Stimulated activated naive B cell treated with anti-CD40 and anti-IgM and Interleukin-4, amounts not matched to agents 10 μg/mL and 1 μg/mL and 100 μg/mL, for 72 hours (primary cell): ENCODE data around the gene TOX2.

Experiments used
- ATAC-seq, 2 donors: fragments of 150-1000 bp; cut with Tn5 transposase; replicated peaks; 2 replicates each; pipeline ENCODE4 v1.10.0; 2021; ENCODE audit warnings: moderate library complexity in 1 of 2
- DNase-seq: peaks from one replicate; pipeline ENCODE4 v3.0.0; 2021
- H3K27ac Mint-ChIP-seq: one replicate; pipeline ENCODE4 v1.8.0; 2022; ENCODE audit warnings: mild to moderate bottlenecking, mixed read lengths
- H3K27me3 Mint-ChIP-seq, 2 donors: one replicate each; pipeline ENCODE4 v1.8.0; 2022; ENCODE audit warnings: mixed read lengths in 2 of 2
- H3K36me3 Mint-ChIP-seq, 2 donors: one replicate each; pipeline ENCODE4 v1.8.0; 2022; ENCODE audit warnings: mixed read lengths in 2 of 2, mild to moderate bottlenecking in 1 of 2
- H3K4me1 Mint-ChIP-seq, 2 donors: one replicate each; pipeline ENCODE4 v1.8.0; 2022; ENCODE audit warnings: mixed read lengths in 2 of 2, mild to moderate bottlenecking in 1 of 2
- H3K4me3 Mint-ChIP-seq, 2 donors: one replicate each; pipeline ENCODE4 v1.8.0; 2022; ENCODE audit warnings: mild to moderate bottlenecking in 2 of 2, mixed read lengths in 2 of 2, moderate library complexity in 1 of 2
- H3K9me3 Mint-ChIP-seq, 2 donors: one replicate each; pipeline ENCODE4 v1.8.0; 2022; ENCODE audit warnings: mixed read lengths in 2 of 2, mild to moderate bottlenecking in 1 of 2

TOX2 gene

DNA sequence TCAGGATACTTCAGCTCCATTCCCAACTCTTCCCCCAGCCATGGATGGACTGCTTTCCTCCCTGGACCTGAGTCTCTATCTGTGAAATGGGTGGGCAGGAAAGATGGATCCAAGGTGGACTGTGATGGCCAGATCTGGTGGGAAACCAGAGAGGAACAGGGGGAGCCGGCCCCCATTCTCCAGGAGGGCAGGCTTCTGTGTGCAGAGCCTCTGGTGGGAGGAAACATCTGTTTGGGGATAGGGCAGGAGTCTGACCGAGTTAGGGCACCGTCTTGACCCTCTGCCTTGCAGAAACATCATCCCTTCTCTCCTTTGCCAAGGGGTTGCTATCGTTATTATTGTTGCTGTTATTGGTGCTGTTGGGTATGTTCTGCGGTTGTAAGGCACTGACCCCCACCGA, 91.5 kb downstream of the TOX2 start:
- Mint-ChIP-seq H3K27me3 (peaks cover 25 to 31% of the 10 kb centered on the region in 2 donors), H3K9me3 (no peaks in the 10 kb centered on the region), H3K27ac (no peak overlapping the region), H3K36me3 (no peaks in the 10 kb centered on the region), H3K4me3 (no peak overlapping the region), H3K4me1 (peaks cover 4 to 6% of the 10 kb centered on the region in 2 donors)
- DNase-seq (no peak), ATAC-seq (no peak)

- peaks cover 4 to 6% of the 10 kb centered on the region in 2 donors for H3K4me1 Mint-ChIP-seq
Observed at GRCh38 chr20:44006578-44006977, 91.9 kb downstream of the TOX2 start.

DNA sequence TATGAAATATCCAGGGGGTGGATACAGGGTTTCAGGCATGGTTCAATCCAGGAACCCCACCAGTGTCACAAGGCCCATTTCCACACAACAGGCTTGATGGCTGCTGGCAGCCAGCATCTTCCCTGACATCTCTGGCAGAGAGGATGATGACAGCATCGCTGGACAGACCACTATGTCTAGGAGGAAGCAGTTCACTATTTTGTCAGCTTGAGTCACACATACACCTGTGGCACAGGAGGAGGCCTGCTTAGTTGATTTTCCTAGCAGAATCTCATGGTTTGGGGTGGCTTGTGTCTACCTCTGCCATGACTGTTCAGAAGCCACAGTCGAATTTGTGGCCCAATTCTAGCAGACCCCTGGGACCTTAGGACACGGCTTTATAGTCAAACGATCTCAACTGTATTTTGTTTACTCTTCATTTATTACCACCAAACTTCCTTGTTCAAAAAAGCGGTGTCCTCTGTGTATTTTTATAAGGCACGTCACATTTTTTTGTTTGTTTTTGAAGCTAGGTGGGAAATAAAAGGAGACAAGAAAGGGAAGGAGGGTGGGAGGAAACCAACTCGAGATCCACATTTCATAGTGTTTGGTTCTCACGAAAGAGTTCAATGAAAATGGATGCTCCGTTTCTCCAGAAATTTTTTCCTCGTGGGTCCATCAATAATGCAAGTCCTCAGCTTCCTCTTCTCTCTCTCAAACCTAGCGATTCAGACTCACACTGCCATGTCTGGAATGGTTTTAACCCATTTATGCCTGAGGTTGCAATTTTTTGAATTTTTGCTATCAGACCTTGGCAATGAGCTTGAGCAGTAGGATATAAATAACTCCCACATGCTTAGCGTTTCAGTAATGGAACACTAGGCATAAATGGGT, 94.4 kb downstream of the TOX2 start:
- Mint-ChIP-seq H3K27me3 (peaks cover 16 to 17% of the 10 kb centered on the region in 2 donors), H3K27ac (no peak overlapping the region), H3K4me3 (no peak overlapping the region), H3K9me3 (no peaks in the 10 kb centered on the region), H3K4me1 (no peaks in the 10 kb centered on the region), H3K36me3 (no peaks in the 10 kb centered on the region)
- no peak for ATAC-seq
- DNase-seq = no peak

More at GRCh38 chr20:44006578-44006977, 91.9 kb downstream of the TOX2 start:
- Mint-ChIP-seq H3K9me3 (no peaks in the 10 kb centered on the region), H3K27me3 (peaks cover 25 to 31% of the 10 kb centered on the region in 2 donors), H3K36me3 (no peaks in the 10 kb centered on the region), H3K4me3 (no peak overlapping the region), H3K27ac (no peak overlapping the region)
- DNase-seq (no peak), ATAC-seq (no peak)

GRCh38 chr20:44009679-44009992, 95.0 kb downstream of the TOX2 start:
- ATAC-seq (no peak), DNase-seq (no peak)
- Mint-ChIP-seq H3K4me3 (no peak overlapping the region), H3K36me3 (no peaks in the 10 kb centered on the region), H3K4me1 (no peaks in the 10 kb centered on the region), H3K27ac (no peak overlapping the region), H3K9me3 (no peaks in the 10 kb centered on the region), H3K27me3 (peaks cover 12 to 14% of the 10 kb centered on the region in 2 donors)

DNA sequence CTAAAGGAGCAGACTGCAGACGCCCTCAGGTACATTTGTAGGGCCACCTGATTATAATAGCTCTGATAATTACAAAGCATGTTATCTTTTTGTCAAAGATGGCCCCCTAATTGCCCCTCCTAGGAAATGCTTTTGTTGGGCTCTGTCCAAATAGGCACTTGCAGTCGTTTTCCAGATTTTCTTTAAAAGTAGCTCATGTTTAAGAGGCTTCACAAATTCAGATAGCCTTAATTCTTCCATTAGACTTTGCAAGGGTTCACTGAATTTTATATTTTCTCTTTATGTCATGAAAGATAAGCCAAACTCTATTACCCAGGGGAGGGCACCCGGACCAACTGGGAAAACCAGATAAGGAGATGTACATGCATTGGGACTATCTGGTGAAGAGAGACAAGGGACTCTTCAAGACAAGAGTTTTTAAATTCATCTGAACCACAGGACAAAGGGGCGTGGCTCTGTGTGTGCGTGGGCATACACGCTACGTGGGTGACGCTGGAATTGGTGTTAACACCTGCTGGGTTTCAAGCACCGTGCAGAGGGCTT, 95.6 kb downstream of the TOX2 start:
- DNase-seq (no peak), ATAC-seq (no peak)
- Mint-ChIP-seq H3K4me3 (no peak overlapping the region), H3K36me3 (no peaks in the 10 kb centered on the region), H3K27me3 (peaks cover 12 to 14% of the 10 kb centered on the region in 2 donors), H3K4me1 (no peaks in the 10 kb centered on the region), H3K9me3 (no peaks in the 10 kb centered on the region), H3K27ac (no peak overlapping the region)

- Mint-ChIP-seq H3K27me3 (peaks cover 7 to 13% of the 10 kb centered on the region in 2 donors), H3K27ac (no peak overlapping the region), H3K36me3 (no peaks in the 10 kb centered on the region), H3K4me3 (no peak overlapping the region), H3K9me3 (no peaks in the 10 kb centered on the region), H3K4me1 (no peaks in the 10 kb centered on the region)
- DNase-seq (no peak), ATAC-seq (peak in 1 of 2 donors; percentile 42)
Observed at GRCh38 chr20:44011251-44011940, 96.7 kb downstream of the TOX2 start.

DNA sequence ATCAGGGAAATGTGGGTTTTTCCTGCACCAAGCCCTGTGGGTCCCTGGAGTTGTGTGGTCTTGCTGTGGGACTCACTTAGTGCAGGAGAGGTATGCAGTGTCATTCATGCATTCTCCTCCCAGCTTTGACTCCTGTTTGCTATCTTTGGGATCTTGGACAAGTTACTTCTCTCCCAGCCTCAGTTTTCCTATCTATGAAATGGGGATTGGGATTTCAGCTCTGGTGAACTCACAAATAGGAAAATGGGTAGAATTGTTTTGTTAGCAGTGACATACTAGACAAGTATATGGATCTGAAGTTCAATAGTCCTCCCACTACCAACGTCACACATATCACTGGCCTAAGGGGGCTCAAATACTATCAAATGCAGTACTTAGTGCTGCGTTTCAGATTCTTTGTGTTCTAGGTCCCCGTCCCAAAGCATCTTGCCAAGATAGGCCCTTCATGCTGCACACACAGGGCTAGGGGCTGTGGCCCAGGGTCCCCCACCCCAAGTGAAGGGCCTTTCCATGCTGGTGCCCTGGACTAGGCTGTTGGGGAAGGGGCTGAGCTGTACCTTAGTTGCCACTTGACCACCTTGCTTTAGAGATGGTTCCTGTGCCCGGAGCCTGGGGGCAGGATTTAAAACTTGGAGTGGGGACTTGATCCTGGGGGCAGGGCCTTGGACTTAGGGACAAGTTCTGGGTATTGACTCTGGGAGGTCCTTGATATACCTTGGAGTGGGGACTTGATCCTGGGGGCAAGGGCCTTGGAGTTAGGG, 98.0 kb downstream of the TOX2 start:
- Mint-ChIP-seq H3K4me1 (no peaks in the 10 kb centered on the region), H3K9me3 (no peaks in the 10 kb centered on the region), H3K36me3 (no peaks in the 10 kb centered on the region), H3K4me3 (no peak overlapping the region), H3K27ac (no peak overlapping the region), H3K27me3 (peaks cover 4 to 17% of the 10 kb centered on the region in 2 donors)
- DNase-seq (no peak), ATAC-seq (no peak)

DNA sequence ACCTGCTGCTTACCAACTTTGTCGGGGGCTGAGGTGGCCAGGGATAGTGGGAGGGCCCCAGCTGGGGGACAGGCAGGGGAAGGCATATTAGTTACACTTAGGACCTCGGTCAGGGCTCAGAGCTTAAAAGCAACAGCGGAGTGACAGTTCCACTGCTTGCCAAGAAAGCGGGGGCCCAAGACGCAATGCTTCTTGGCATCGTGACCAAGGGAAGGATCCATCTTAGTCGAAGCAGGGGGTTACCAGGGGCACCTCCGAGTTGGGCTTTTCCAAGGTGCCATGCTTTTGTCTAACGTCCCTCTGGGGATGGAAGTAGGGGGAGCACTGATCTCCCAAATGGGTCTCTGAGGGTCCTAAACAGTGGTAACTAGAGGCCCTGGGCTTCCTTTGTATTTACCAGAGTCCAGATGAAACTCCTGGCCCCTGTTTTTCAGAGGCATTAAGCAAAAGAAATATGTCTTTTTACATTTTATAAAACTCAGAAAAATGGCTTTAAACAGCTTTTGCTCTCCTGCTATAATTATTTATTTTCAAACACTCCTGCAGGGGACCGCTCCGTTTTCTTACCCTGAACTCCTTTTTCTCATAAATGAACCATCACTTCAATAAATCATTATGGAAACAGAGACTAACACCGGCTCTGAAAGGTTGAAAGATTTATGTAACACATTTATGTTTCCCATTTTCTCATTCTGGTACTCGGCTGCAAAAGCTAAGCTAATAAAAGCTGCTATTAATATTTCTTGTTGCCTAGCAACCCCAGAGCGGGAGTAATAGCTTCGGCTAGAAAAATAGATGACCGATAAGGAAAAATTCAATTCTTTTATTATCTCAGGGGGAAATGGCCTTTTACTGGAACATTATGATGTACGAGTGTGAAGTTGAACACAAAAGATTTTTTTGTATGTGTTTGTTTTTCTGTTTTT, 100.4 kb downstream of the TOX2 start:
- no peaks in the 10 kb centered on the region for H3K9me3 Mint-ChIP-seq
- H3K4me1 Mint-ChIP-seq = peaks cover 0 to 5% of the 10 kb centered on the region in 2 donors
- peaks cover 14 to 36% of the 10 kb centered on the region in 2 donors for H3K27me3 Mint-ChIP-seq
- no peak for DNase-seq
- no peaks in the 10 kb centered on the region for H3K36me3 Mint-ChIP-seq
- no peak overlapping the region for H3K27ac Mint-ChIP-seq
- no peak overlapping the region for H3K4me3 Mint-ChIP-seq
- ATAC-seq = no peak

DNA sequence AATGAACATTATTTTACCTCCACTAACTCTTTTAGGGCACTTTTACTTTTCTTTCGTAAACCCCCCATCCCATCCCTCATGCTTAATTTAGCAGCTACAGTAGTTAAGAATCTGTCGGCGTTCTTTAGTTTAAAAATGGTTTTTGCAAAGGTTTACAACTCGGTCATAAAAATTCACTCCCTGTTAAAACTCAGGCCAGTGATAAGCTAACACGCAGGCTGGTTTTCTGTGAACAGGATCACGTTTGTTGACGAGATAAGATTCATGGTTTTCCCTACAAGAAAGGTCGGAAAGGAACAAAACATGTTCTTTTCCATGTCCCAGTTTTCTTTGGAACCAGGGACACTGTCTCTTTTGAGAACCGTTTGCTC, 101.1 kb downstream of the TOX2 start:
- H3K27me3 Mint-ChIP-seq = peaks cover 14 to 36% of the 10 kb centered on the region in 2 donors
- DNase-seq (no peak), ATAC-seq (no peak)
- no peaks in the 10 kb centered on the region for H3K9me3 Mint-ChIP-seq
- no peak overlapping the region for H3K27ac Mint-ChIP-seq
- peaks cover 0 to 5% of the 10 kb centered on the region in 2 donors for H3K4me1 Mint-ChIP-seq
- no peaks in the 10 kb centered on the region for H3K36me3 Mint-ChIP-seq
- H3K4me3 Mint-ChIP-seq = no peak overlapping the region

GRCh38 chr20:44016525-44016924, 101.9 kb downstream of the TOX2 start:
- no peak for DNase-seq
- H3K36me3 Mint-ChIP-seq = no peaks in the 10 kb centered on the region
- ATAC-seq = no peak
- no peak overlapping the region for H3K4me3 Mint-ChIP-seq
- no peak overlapping the region for H3K27ac Mint-ChIP-seq
- no peaks in the 10 kb centered on the region for H3K9me3 Mint-ChIP-seq
- H3K4me1 Mint-ChIP-seq = peaks cover 0 to 5% of the 10 kb centered on the region in 2 donors
- peaks cover 14 to 39% of the 10 kb centered on the region in 2 donors for H3K27me3 Mint-ChIP-seq

DNA sequence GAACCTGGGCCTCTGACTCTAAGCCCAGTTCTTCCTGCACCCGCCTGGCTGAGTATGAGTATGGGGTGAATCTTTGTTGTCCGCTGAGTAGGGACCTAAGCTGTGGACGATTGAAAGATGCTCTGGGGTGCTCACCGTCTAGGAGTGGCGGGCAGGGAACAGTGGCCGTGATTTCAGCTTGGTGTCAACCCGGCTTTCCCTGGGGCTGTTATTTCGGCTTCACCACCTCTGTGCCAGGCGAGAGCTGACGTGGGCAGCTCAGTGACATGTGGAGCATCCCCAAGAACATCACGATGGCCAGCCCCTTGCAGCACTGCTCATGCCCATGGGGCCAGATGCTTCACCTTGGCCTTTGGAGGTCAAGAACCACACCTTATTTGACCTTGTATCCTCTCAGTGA, 102.6 kb downstream of the TOX2 start:
- ATAC-seq (no peak), DNase-seq (no peak)
- H3K27me3 Mint-ChIP-seq = peaks cover 14 to 41% of the 10 kb centered on the region in 2 donors
- no peaks in the 10 kb centered on the region for H3K9me3 Mint-ChIP-seq
- no peak overlapping the region for H3K27ac Mint-ChIP-seq
- H3K4me1 Mint-ChIP-seq = peaks cover 0 to 5% of the 10 kb centered on the region in 2 donors
- H3K36me3 Mint-ChIP-seq = no peaks in the 10 kb centered on the region
- H3K4me3 Mint-ChIP-seq = no peak overlapping the region

- H3K4me1 Mint-ChIP-seq = peaks cover 0 to 5% of the 10 kb centered on the region in 2 donors
- ATAC-seq (no peak), DNase-seq (no peak)
- H3K36me3 Mint-ChIP-seq = no peaks in the 10 kb centered on the region
- H3K4me3 Mint-ChIP-seq = no peak overlapping the region
- no peaks in the 10 kb centered on the region for H3K9me3 Mint-ChIP-seq
- H3K27me3 Mint-ChIP-seq = peaks cover 19 to 46% of the 10 kb centered on the region in 2 donors
- no peak overlapping the region for H3K27ac Mint-ChIP-seq
Observed at GRCh38 chr20:44017905-44018258, 103.2 kb downstream of the TOX2 start.

DNA sequence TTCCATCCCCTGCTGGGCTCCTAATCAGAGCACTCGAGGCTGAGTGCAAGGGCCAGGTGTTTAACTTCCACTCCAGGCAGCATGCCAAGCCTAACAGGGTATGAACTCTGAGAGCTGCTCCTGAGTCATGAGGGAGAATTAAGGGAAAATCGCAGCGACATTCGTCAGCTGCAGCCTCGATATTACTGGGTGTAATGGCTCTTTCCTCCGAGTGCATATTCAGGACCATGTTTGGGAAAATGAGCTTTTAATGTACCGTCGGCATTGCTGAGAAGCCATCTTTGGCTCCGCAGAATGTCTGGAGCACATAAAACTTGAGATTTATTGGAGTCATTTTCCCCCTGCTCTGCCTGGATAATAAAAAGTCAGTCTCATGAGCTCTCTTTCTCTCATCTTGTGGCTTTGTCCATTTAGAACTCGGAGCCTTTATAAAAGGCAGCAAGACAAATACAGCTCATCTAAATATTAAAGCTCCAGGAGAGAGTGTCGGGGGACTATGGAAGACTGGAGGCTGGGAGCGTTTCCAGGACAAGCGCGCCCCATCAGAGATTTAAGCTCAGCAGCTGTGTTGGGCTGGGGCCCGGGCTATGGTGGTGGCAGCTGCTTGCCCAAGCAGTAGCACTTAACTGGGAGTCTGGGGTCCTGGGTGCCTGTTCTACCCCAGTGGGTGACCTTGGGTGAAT, 103.7 kb downstream of the TOX2 start:
- Mint-ChIP-seq H3K9me3 (no peaks in the 10 kb centered on the region), H3K36me3 (no peaks in the 10 kb centered on the region), H3K27me3 (peaks cover 21 to 48% of the 10 kb centered on the region in 2 donors), H3K4me1 (peaks cover 0 to 5% of the 10 kb centered on the region in 2 donors), H3K27ac (no peak overlapping the region), H3K4me3 (no peak overlapping the region)
- ATAC-seq = no peak
- no peak for DNase-seq
